Activated T-helper 1 cell treated with anti-CD3 and anti-CD28 coated beads, Interleukin-12 subunit alpha, Interleukin-12 subunit beta, Interleukin-2, Interleukin-4 antibody, amounts not matched to agents 30 ng/mL and 10 ng/mL and 1 ng/mL, durations not matched to agents 14 hours and 24 hours and 36 hours (primary cell): ENCODE results near the gene KCNMB3. TPM values are rescaled to one million over a fixed set of nuclear protein-coding genes. Genes with fewer than 3 reads are reported as not detected.

ENCODE experiments used
- DNase-seq: peaks from one replicate; pipeline ENCODE4 v3.0.0; 2021; ENCODE audit warnings: low spot score
- H3K27ac Mint-ChIP-seq: one replicate; pipeline ENCODE4 v1.8.0; 2021; ENCODE audit warnings: mild to moderate bottlenecking, mixed read lengths
- H3K27me3 Mint-ChIP-seq: one replicate; pipeline ENCODE4 v1.8.0; 2022; ENCODE audit warnings: mild to moderate bottlenecking, moderate library complexity, mixed read lengths; ENCODE audit not compliant: insufficient read depth
- H3K36me3 Mint-ChIP-seq: one replicate; pipeline ENCODE4 v1.8.0; 2021; ENCODE audit warnings: low read depth, mixed read lengths
- H3K4me1 Mint-ChIP-seq: one replicate; pipeline ENCODE4 v1.8.0; 2021; ENCODE audit warnings: low read depth, mixed read lengths
- H3K4me3 Mint-ChIP-seq: one replicate; pipeline ENCODE4 v1.8.0; 2021; ENCODE audit warnings: mild to moderate bottlenecking, moderate library complexity, mixed read lengths
- H3K9me3 Mint-ChIP-seq: one replicate; pipeline ENCODE4 v1.8.0; 2021; ENCODE audit warnings: mixed read lengths
- intact Hi-C: fragments of 100-400 bp; cut with micrococcal nuclease; formaldehyde crosslinking; loops from one replicate; pipeline ENCODE4 v1.15.1; 2024
- total RNA-seq: library from RNA; stranded (reverse); gene quantifications from 2 replicates; pipeline ENCODE4 v1.2.3, GENCODE V29; 2022

Gene KCNMB3, protein sequence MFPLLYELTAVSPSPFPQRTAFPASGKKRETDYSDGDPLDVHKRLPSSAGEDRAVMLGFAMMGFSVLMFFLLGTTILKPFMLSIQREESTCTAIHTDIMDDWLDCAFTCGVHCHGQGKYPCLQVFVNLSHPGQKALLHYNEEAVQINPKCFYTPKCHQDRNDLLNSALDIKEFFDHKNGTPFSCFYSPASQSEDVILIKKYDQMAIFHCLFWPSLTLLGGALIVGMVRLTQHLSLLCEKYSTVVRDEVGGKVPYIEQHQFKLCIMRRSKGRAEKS
- total RNA-seq, result 0.10 and 0.47 TPM in 2 replicates

DNA sequence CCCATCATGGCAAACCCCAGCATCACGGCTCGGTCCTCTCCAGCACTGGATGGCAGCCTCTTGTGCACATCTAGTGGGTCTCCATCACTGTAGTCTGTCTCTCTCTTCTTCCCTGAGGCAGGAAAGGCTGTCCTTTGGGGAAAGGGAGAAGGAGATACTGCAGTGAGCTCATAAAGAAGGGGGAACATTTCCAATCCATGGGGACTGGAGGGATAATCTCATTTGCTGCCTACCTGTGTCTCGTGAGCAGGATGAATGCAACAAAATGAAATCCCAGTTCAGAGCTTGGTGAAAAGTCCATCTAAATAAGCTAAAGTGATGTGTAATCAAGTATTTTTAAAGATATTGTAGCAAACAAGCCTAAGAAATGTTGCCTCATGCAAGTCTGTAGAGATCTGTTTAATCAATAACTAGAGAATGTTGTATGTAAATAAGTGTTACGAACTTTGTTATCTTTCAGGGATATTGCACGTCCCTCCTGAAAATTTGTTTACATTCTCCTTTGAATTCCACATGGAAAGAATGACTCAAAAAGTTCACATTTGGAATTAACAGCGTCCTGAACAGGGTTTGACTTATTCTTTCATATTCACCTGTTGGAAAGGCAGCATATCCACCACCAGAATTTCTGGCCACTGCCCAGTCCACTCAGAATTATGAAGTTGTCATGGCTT lies at the start of gene KCNMB3:
KCNMB3 (minus strand) TSS at position 312 of the 674 bp plus-strand sequence; CDS start at position 188, 124 bp downstream.
- no peak within 1 kb of the TSS for H3K4me3 Mint-ChIP-seq
- H3K36me3 Mint-ChIP-seq, result no peaks in the 10 kb centered on the region
- no peaks in the 10 kb centered on the region for H3K9me3 Mint-ChIP-seq
- H3K4me1 Mint-ChIP-seq, result no peaks in the 10 kb centered on the region
- H3K27me3 Mint-ChIP-seq, result peaks cover 3% of the 10 kb centered on the region
- H3K27ac Mint-ChIP-seq, result no peak within 1 kb of the TSS
- intact Hi-C loops, result no loop called here
- no peak for DNase-seq

DNA sequence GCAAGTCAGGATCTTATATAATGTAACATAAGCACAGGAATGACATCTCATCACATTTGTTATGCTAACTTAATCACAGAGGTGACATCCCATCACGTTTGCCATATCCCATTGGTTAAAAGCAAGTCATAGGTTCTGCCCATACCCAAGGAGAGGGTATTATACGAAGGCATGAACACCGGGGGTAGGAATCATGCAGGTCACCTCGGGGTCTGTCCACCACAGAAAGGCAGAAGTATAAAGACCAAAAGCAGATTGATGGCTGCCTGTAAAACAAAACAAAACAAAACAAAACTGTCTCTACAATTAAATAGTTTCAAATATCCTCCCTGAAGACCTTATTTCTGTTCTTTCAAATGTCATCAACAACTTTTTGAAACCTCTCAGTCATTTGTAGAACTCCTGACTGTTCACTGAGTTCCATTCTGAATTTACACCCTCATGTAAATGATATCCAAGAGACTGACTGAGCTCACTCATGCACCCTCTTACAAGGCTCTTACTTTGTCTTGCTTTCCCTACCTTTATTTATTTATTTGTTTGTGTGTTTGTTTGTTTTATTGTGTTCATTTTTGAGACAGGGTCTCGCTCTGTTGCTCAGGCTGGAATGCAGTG lies 49.2 kb upstream of the KCNMB3 start:
- intact Hi-C loops, result no loop called here
- Mint-ChIP-seq H3K27me3 (peaks cover 11% of the 10 kb centered on the region), H3K27ac (no peak overlapping the region), H3K4me3 (no peak overlapping the region), H3K9me3 (no peaks in the 10 kb centered on the region), H3K36me3 (no peaks in the 10 kb centered on the region), H3K4me1 (no peaks in the 10 kb centered on the region)
- no peak for DNase-seq

DNA sequence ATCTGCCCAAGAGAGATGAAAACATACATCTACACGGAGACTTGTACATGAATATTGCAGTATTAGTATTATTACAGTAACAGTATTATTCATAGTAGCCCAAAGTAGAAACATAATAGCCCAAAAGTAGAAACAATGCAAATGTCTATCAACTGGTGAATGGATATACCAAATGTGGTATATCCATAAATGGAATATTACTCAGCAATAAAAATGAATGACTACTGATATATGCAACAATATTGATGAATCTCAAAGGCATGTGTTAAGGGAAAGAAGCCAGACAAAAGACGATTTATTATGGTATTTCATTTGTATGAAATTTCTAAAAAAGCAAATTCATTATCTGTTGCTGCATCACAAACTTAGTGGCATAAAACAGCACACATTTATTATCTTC lies 48.4 kb upstream of the KCNMB3 start:
- H3K27me3 Mint-ChIP-seq, result peaks cover 16% of the 10 kb centered on the region
- no peak for DNase-seq
- no peaks in the 10 kb centered on the region for H3K36me3 Mint-ChIP-seq
- intact Hi-C loops, result no loop called here
- H3K9me3 Mint-ChIP-seq, result no peaks in the 10 kb centered on the region
- H3K4me1 Mint-ChIP-seq, result no peaks in the 10 kb centered on the region
- H3K27ac Mint-ChIP-seq, result no peak overlapping the region
- no peak overlapping the region for H3K4me3 Mint-ChIP-seq

DNA sequence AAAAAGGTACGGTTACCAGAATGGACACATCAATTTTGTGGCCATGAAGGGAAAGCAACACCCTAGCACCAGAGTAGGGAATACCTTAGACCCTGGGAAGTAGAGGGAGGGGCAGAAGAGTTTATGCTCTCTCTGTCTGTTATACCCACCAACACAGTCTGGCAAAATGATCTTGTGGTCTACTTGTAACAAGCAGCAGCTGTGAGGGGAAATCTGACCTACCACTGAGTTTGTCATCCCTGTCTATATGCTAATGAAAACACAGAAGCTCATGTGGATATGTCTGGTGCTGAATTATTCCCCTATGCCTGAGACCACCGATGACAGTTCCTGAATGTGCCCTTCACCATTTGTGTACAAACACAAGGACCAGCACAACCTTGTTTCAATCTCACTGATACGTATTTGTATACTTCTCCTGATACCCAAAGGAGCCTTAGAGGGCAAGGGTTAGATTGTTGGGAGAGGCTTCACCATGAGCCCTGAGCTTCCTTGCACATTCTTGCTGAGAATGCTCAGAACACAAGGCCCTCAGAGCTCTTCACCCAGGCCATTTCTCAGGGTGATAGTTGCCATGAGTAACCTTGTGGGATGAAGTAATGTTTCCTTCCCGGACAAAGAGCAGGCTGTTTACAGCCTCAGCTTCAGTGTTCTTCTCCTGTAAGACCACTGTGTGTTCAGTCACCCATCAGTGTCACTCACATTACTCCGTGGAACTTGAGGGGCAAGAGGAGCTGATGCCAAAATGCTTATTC lies 47.2 kb upstream of the KCNMB3 start:
- Mint-ChIP-seq H3K4me3 (no peak overlapping the region), H3K4me1 (no peaks in the 10 kb centered on the region), H3K36me3 (no peaks in the 10 kb centered on the region), H3K27ac (no peak overlapping the region), H3K27me3 (peaks cover 13% of the 10 kb centered on the region), H3K9me3 (no peaks in the 10 kb centered on the region)
- intact Hi-C loops, result no loop called here
- DNase-seq, result no peak

DNA sequence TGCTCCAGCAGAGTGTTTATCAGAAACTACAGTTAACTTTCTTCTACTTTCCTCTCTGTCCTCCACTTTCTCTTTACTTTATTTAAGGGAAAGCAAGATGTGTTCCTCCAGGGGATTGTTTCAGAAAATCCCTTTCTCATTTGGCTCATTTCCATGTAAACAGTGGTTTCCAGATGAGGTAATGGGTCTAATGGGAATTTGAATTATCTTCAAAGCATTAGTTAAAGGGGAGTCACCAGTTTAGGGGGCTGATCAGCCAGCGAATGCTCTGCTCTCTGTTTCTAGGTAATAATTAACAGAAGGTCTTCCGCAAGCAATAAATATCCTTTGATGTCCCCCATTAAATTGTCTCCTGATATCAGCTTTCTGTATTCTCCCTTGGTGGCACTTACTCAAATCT lies 41.5 kb upstream of the KCNMB3 start:
- peaks cover 13% of the 10 kb centered on the region for H3K27me3 Mint-ChIP-seq
- H3K36me3 Mint-ChIP-seq, result no peaks in the 10 kb centered on the region
- DNase-seq, result no peak
- no peaks in the 10 kb centered on the region for H3K9me3 Mint-ChIP-seq
- H3K4me3 Mint-ChIP-seq, result no peak overlapping the region
- H3K27ac Mint-ChIP-seq, result no peak overlapping the region
- intact Hi-C loops, result no loop called here
- no peaks in the 10 kb centered on the region for H3K4me1 Mint-ChIP-seq

DNA sequence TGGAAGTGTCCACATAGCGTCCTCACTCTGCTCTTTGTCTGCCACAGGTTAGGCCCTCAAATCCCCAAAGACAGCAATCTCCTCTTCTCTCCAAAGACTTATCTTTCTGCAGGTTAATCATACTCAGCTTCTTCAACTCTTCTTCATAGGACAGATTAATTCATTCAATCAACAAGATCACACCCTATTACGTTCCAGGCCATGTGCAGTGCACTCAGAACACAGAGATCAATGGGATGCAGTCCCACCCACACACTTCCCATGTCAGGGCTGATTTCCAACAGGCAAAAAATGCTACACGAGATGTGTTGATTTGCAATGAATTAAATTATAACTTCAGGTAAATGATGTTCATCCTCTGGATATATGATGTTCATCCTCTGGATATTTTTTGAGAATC lies 38.4 kb upstream of the KCNMB3 start:
- Mint-ChIP-seq H3K9me3 (no peaks in the 10 kb centered on the region), H3K36me3 (no peaks in the 10 kb centered on the region), H3K27ac (no peak overlapping the region), H3K27me3 (no peaks in the 10 kb centered on the region), H3K4me1 (no peaks in the 10 kb centered on the region), H3K4me3 (no peak overlapping the region)
- intact Hi-C loops, result no loop called here
- DNase-seq, result no peak

DNA sequence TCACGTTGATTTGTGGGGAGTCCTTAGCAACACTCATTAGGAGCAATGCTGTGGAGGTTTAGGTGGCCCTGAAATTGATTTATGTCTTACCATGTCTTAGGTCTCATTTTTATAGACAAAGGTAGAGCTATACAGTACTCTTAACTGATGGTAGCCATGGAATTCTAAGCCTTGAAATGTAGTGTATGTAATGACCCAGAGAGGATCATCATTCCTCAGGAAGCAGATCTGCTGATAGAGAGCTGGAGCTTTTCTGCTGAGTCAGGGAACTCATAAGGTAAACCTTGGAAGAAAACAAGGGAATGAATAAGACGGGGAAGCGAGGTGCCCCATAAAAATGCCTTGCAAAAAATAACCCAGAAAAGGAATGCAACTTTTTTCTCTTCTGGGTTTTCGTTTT lies 37.9 kb upstream of the KCNMB3 start:
- Mint-ChIP-seq H3K36me3 (no peaks in the 10 kb centered on the region), H3K9me3 (no peaks in the 10 kb centered on the region), H3K27ac (no peak overlapping the region), H3K4me3 (no peak overlapping the region), H3K4me1 (no peaks in the 10 kb centered on the region), H3K27me3 (peaks cover 2% of the 10 kb centered on the region)
- intact Hi-C loops, result no loop called here
- DNase-seq, result no peak

DNA sequence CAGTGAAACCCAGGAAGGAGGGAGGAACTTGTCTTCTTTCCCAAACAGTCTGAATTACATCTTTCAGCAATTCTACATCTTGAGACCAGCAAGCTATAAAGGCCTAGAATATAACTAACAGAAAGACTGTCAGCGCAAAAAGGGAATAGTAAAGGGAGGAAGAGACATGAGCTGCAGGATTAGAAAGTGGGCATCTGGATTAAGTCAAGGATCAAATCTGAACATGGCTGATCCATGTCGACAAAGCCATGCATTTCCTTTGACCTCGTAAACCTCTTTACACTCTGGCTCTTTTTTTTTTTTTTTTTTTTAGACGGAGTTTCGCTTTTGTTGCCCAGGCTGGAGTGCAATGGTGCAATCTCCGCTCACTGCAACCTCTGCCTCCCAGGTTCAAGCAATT lies 35.4 kb upstream of the KCNMB3 start:
- intact Hi-C loops, result no loop called here
- Mint-ChIP-seq H3K4me1 (no peaks in the 10 kb centered on the region), H3K9me3 (no peaks in the 10 kb centered on the region), H3K36me3 (no peaks in the 10 kb centered on the region), H3K27me3 (peaks cover 13% of the 10 kb centered on the region), H3K4me3 (no peak overlapping the region), H3K27ac (no peak overlapping the region)
- no peak for DNase-seq

DNA sequence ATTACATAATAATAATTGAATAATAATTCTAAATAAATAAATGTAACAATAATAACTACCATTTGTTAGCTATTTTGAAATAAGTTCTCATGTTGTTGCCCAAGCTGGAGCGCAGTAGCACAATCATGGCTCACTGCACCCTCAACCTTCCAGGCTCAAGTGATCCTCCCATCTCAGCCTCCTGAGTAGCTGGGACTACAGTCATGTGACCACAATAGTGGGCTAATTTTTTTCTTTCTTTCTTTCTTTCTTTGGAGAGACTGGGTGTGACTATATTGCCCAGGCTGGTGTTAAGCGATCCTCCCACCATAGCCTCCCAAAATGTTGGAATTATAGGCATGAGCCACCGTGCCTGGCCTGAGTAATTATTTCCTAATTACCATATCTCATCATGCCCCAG lies 30.9 kb upstream of the KCNMB3 start:
- DNase-seq, result no peak
- intact Hi-C loops, result no loop called here
- no peak overlapping the region for H3K27ac Mint-ChIP-seq
- H3K9me3 Mint-ChIP-seq, result no peaks in the 10 kb centered on the region
- no peak overlapping the region for H3K4me3 Mint-ChIP-seq
- H3K27me3 Mint-ChIP-seq, result peaks cover 19% of the 10 kb centered on the region
- no peaks in the 10 kb centered on the region for H3K36me3 Mint-ChIP-seq
- H3K4me1 Mint-ChIP-seq, result no peaks in the 10 kb centered on the region

DNA sequence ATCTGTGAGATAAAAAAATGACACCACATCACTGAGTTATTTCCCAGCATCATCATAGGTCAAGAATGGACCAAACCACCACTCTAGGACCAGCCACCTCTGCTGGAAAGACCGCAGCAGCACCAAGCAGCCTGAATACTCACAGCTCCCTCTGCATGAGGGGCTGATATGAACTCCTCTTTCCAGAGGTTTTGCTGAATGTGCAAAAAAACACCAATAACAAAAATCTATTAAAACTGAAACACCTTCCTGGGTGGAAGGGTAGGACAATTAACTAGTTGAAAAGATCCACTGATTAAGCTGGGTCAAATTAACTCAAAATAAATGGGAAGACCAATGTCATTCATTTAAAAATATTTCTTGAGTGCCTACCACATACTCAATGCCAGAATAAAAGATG lies 28.9 kb upstream of the KCNMB3 start:
- Mint-ChIP-seq H3K9me3 (no peaks in the 10 kb centered on the region), H3K27me3 (peaks cover 24% of the 10 kb centered on the region)
- no peak for DNase-seq

DNA sequence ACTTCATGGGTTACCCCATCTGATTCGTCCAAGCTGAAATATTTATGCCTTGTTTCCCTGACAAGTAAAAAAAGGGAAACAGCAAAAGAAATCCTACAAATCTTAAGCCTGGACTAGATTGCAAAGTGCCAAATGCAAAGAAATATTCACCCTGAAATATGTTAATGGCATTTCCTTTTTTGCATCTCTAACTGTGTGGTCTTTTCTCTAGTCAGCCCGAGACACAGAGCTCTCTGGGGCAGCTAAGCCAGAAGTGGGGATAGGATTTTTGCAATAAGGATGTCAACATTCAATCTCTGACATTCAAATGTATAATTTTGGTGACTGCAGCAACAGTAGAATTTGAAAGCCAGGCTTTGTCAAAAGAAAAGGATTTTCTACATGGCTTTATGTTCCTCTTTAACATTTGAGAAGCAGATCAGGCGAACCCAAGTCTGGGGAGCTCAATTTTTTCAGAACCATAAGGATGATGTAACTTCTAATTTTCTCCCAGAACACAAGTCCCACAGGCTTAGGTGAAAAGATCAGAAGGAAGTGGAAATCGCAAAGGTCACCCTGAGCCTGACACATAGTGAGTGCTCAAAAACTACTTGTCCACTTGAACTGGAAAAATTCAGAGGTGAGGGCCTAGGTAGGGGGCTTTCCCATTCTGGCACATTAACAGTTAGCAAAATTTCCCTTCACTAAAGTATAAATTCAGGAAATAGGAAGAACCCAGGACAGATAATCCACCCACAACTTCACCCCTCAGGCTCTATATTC lies 28.2 kb upstream of the KCNMB3 start:
- intact Hi-C loops, result no loop called here
- H3K4me3 Mint-ChIP-seq, result no peak overlapping the region
- no peaks in the 10 kb centered on the region for H3K36me3 Mint-ChIP-seq
- H3K27ac Mint-ChIP-seq, result no peak overlapping the region
- no peaks in the 10 kb centered on the region for H3K4me1 Mint-ChIP-seq
- no peaks in the 10 kb centered on the region for H3K9me3 Mint-ChIP-seq
- peaks cover 24% of the 10 kb centered on the region for H3K27me3 Mint-ChIP-seq
- no peak for DNase-seq

More for the DNA sequence above, 28.9 kb upstream of the KCNMB3 start:
- no peaks in the 10 kb centered on the region for H3K36me3 Mint-ChIP-seq
- intact Hi-C loops, result no loop called here
- H3K4me3 Mint-ChIP-seq, result no peak overlapping the region
- no peak overlapping the region for H3K27ac Mint-ChIP-seq
- H3K4me1 Mint-ChIP-seq, result no peaks in the 10 kb centered on the region

DNA sequence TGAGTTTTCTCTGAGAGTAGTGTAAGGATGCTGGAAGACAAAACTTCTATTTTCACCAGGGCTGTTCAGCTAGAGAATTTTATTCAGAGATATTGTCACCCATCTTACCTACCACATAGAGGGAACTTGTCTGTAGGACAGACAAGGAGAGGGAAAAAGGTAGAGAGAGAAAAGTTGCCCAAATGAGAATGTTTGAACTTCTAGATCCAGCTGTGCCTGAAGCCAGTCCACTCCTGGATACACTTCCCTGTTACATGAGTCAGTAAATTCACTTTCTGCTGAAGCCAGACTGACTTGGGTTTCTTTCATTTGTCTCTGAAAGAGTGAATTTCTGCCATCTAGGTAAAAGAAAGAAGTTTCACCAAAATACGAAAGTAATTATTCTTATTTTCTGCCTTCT lies 27.2 kb upstream of the KCNMB3 start:
- no peak for DNase-seq
- Mint-ChIP-seq H3K27me3 (peaks cover 17% of the 10 kb centered on the region), H3K27ac (no peak overlapping the region), H3K4me1 (no peaks in the 10 kb centered on the region), H3K4me3 (no peak overlapping the region), H3K9me3 (no peaks in the 10 kb centered on the region), H3K36me3 (no peaks in the 10 kb centered on the region)
- intact Hi-C loops, result no loop called here
